SH-SY5Y (cell line): ENCODE measurements around the gene PRKAG3.
A peak's percentile ranks its signal among the peaks of the same experiment; 100 is the strongest.

ENCODE experiments used
- GATA2 ChIP-seq: IDR thresholded peaks from 2 replicates; pipeline ENCODE4 v1.6.1; 2011; ENCODE audit warnings: mild to moderate bottlenecking, low read depth, low read length
- GATA3 ChIP-seq: IDR thresholded peaks from 2 replicates; pipeline ENCODE4 v1.6.1; 2011; ENCODE audit warnings: low read depth, mild to moderate bottlenecking, low read length, moderate library complexity

PRKAG3 gene

DNA sequence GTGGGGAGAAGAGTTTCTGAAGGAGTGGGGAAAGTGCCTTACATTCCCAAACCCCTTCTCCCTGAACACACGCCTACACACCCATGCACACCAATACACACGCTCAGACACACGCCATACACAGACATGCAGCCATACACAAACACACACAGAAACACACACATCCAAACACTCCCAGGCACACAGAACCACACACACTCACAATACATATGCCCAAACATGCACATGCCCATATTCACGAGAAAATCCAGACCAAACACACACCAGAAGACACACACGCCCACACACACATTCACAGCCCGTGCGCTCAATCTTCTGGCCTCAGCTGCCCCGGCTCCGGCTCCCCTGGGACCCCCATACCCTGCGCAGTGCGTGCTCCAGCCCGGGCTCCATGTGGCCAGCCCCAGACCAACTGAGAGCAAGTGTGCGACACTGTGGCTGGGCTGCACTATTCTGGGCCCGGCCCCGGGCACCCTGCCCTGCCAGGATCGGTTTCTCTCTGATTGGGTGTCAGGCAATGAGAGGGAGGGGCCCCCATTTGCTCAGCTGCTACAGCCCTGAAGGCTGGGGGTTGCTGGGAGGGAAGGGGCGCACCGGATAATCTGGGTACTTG is at the start of gene PRKAG3:
Gene PRKAG3, minus strand, starts transcription at position 426 of the 613 bp plus-strand sequence.
- TF ChIP-seq GATA2 (no peak), GATA3 (no peak)

DNA sequence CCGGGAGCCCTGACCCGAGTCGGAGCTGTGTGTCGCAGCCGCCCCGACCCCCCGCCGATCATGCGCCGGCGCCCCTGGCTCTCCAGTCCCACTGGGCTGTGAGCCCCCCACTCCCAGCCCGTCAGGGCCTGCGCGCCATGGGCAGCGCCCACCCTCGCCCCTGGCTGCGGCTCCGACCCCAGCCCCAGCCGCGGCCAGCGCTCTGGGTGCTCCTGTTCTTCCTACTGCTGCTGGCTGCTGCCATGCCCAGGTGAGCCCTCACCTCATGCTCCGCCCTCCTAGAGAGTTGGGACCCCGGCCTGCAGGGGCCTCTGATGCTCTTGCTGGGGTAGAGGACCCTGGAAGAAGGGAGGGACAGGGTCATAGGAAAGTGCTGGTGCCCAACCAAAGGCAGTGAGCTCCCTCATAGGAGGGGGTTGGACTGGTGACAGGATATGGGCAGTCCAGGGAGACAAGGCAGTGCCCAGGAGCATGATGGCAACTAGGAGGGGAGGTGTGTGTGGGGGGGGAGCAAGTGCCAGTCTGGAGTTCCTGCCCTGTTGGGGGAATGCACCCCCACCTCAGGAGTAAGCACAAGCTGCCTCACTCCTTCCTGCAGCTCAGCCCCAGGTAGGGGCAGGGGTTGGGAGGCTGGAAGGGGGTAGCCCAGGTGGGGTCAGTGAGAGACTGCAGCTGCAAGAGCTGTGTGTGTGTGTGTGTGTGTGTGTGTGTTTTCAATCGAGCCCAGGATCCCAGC is 49.4 kb upstream of the PRKAG3 start:
- TF ChIP-seq GATA2 (no peak), GATA3 (no peak)

DNA sequence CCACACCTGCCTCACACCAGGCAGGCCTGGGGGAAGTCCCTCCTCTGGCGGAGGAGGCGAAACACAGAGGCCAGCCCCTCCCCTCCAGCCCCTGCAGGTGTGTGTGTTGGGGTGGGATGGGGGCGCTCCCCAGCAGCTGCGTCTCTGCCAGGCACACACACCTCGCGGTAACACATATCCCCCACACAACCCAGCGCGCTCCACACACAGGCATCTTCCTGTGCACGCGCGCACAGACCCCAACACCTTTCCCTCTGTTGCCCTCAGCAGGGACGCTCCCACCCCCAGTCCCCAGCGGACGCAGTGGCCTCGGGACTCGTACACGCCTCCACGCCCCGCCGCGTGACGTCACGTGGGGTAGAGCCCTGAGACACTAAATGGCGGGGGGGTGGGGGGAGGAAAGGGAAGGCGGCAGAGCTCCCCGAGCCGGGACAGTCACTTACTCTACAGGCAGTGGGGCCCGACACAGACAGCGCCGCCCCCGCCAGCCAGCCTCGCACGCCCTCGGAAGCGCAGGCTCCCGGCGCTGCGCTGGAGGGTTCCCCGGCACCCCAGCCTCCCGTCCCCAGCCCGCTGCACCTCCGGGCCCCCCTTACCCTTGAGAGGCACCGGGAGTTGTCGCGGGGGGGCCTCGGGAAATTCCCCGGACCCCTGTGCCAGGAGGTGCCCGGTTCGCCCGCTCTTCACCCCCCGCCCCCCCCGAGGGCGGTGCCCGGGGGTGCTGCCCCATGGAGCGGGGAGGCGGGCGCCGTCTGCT is 48.7 kb upstream of the PRKAG3 start, which contains the start of gene WNT10A:
Gene WNT10A, plus strand, starts transcription at position 751 of the 757 bp plus-strand sequence. CDS start 144 bp downstream, outside the sequence.
- no peak for TF ChIP-seq GATA3
- no peak for TF ChIP-seq GATA2

DNA sequence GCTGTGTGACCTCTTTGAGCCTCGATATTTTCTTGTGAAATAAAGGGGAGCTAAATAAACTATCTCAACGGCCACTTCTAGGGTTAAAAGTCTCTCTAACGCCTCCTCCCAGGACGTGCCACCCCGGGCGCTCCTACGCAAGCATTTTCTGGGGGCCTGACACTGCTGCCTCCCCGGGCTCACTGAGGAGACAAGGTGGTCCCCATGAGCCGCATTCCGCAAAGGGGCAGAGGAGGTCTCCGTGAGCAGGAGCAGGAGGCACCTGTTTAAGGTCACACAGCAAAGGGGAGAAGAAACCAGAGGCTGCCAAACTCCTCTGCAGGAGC is 48.1 kb upstream of the PRKAG3 start:
- no peak for TF ChIP-seq GATA3

DNA sequence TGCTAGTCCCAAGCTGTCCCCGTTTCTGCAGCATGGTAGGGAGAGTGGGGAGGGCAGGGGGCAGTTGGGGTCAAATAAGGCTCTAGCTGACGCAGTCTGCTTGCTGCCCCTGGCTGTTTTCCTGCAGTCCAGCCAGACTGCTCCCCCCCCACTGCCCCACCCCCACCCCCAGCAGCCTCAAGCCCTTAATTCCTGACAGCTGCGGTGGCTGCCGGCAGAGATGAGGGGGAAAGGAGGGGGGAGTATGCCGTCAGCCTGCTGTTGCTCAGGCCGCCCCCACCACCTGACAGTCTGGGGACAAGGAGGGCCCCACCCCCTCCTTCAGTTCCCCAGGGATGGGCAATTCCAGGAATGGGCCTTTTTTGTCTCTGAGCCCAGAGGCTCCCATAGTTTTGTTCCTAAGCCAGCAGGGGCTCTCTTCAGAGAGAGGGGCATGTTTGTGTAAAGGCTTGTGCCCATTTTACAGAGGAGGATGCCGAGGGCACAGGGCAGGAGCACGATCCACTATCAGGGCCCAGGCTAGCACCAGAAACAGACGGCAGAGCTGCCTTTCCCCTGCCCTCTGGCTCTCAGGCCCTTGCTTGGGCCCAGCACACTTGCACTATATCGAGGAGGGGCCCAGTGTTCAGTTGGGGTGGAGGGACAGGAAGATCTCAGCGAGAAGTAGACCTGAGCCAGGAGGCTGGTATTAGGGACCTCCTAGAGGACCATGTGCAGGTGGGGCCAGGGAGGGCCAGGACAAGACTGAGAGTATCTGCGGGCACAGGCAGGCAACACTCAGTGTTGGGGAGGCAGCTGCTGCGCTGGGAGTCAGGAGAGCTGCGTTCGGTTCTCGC is 47.5 kb upstream of the PRKAG3 start:
- no peak for TF ChIP-seq GATA2
- no peak for TF ChIP-seq GATA3

DNA sequence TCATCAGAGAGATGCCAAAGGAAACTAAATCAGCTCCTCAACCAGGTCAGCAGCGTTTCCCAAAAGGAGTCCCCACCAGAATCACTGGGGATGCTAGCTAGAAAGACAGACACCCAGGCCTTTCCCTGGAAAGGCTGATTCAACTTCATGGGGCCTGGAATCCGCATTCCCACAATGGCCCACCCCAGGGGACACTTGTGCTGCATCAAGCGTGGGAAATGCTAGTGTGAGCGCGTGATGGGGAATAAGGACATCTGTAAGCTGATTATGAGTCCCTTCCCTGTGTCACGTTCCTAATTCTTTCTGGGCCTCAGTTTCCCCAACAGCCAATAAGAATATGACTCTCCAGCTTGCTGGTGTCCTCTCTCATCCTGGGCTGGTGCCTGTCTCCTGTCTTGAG is 46.9 kb upstream of the PRKAG3 start:
- TF ChIP-seq GATA2 (no peak), GATA3 (no peak)

DNA sequence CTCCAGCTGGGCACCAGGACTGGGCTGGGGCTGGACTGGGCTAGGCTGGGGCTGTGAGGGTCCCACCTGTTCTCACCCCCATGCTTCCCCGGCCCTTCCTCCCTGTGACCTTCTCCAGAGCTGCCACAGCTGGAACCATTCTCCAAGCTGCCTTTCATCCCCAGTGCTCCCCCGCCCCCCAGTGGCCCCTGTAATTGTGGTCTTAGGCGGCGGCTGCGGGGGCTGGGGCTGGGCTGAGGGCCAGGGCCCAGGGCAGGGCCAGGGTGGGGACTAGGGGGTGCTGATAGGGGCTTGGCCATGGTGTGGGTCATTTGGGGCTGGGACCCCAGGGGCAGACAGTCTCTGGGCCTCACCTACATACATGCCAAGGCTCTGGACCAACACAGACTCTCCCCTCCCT is 46.3 kb upstream of the PRKAG3 start:
- TF ChIP-seq GATA2 (no peak), GATA3 (no peak)

DNA sequence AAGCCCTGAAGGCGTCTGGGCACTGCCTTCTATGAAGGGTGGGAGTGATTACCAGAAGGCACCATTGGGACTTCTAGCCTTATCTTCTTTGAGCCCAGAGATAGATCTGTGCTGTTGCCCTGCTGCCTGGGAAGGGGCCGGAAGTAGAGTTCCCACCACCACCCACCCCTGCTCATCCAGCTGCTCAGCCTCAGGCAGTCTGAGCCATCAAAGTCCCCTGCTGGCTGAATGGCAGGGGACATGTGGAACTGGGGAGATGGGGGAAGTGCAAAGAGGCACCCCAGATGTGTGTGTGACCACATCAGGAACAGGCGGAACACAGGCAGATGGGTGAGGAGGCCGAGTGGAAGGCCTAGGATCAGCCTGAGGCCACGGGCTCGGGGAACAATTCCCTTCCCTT is 45.7 kb upstream of the PRKAG3 start:
- no peak for TF ChIP-seq GATA3
- 0 out of 2 replicates have a peak, but pooled peaks have one; percentile 20 for TF ChIP-seq GATA2

DNA sequence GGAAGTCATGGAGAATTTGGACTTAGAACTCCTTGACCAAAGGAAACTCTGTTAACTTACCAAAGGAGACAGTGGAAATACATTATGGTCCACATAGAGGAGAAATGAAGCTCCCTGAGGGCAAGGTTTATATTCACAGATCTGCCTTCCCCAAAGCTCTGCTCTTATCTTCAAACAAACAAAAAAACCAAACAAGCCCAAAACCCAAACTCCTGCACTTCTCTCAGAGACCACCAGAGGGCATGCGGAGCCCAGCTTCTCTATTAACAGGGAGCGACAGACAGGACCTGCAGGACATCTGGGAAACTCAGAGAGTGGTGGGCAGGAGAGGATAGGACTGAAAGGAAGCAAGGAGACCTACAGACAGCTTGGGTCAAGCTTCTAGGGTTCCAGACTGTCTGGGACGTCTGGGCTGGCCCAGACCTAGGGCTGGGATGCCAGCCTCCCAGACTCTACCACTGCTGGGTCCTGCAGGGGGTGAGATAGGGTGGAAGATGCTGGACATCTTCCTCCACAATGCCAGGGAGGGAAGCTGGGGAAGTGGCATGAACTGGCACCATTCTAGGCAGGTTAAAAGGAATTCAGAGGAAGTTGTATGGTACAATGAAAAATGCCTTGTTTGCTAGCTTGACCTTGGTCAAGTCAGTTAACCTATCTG is 45.1 kb upstream of the PRKAG3 start:
- no peak for TF ChIP-seq GATA3
- TF ChIP-seq GATA2 = peak; percentile 28; the same call in 1 of the 2 replicates

DNA sequence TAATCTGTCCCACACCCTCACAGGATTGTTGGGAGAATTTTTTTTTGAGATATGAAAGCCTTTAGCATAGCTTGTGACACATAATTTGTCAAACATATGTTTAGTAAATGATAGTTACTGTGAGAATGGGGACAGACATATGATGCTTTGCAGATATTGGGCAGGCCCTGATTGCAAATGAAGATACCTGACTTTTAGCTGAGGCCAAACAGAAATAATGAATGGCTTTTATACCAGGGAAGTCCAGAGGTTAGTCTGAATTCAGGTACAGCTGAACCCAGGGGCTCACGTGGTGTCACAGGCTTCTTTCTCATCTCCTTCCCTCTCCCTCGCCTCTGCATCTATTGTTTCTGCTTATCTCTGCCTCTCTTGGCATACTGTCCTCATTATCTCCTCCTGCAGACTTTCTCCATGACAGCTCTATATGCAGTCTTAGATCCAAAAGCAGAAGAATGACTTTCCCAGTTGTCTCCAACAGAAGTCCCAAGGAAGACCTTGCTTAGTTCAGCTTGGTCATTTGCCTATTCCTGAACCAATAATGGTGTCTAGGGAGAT is 44.2 kb upstream of the PRKAG3 start:
- TF ChIP-seq GATA2 (peak; percentile 87), GATA3 (no peak; the same call in 1 of the 2 replicates)

DNA sequence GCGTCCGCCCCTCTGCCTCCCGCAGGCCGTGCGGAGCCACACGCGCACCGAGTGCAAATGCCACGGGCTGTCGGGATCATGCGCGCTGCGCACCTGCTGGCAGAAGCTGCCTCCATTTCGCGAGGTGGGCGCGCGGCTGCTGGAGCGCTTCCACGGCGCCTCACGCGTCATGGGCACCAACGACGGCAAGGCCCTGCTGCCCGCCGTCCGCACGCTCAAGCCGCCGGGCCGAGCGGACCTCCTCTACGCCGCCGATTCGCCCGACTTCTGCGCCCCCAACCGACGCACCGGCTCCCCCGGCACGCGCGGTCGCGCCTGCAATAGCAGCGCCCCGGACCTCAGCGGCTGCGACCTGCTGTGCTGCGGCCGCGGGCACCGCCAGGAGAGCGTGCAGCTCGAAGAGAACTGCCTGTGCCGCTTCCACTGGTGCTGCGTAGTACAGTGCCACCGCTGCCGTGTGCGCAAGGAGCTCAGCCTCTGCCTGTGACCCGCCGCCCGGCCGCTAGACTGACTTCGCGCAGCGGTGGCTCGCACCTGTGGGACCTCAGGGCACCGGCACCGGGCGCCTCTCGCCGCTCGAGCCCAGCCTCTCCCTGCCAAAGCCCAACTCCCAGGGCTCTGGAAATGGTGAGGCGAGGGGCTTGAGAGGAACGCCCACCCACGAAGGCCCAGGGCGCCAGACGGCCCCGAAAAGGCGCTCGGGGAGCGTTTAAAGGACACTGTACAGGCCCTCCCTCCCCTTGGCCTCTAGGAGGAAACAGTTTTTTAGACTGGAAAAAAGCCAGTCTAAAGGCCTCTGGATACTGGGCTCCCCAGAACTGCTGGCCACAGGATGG is 42.0 kb upstream of the PRKAG3 start:
- TF ChIP-seq GATA3 = no peak
- no peak for TF ChIP-seq GATA2

DNA sequence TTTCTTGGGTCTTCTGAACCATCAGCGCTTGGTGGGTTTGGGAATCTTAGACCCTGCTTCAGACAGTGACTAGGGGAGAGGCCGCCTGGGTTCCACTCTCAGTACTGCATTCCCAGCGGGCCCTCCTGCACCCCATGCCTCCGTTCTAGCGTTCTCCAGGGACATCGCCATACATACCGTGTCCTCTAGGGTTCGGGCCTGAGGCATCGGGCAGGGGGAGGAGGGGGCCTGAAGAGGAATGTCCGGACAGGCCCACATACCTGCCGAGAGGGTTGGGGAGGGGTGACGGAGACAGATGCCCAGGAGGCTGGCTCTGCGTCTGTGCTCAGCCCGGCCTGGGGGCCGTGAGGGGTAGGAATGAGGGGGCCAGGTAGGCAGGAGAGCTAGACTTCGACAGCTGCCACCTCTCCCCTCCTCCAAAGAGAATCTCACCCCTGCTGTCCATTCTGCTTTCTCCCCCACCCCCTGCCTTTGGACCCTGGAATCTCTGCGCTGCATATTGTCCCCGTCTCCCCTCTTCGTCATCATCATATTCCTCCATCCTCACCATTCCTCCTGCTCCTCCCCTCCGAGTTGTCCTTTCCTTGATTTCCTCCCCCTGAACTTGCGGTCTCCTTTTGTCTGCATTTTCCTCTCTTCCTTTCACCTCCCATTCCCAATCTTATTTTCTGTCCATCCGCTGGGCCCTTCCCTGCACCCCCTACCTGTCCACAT is 41.2 kb upstream of the PRKAG3 start:
- no peak for TF ChIP-seq GATA3
- TF ChIP-seq GATA2 = no peak
